K562 (cell line): ENCODE results near the gene PRKCE. TPM values are rescaled to one million over a fixed set of nuclear protein-coding genes. Genes with fewer than 3 reads are reported as not detected.

ENCODE experiments used
- ILF3 ChIP-seq: fragments of 450-650 bp; IDR thresholded peaks from 2 replicates; pipeline ENCODE4 v1.6.1; 2018; ENCODE audit warnings: antibody characterized with exemption, mild to moderate bottlenecking, moderate library complexity, borderline replicate concordance
- NFRKB ChIP-seq: fragments of 450-650 bp; IDR thresholded peaks from 2 replicates; pipeline ENCODE4 v1.6.1; 2016; ENCODE audit warnings: low read depth
- NRF1 ChIP-seq, 2 experiments: fragments of 450-650 bp; IDR thresholded peaks in 1 of 2; conservative IDR thresholded peaks in 1 of 2; 2 replicates each; pipeline ENCODE4 v1.6.1; 2014; ENCODE audit warnings: mild to moderate bottlenecking in 2 of 2
- TAL1 ChIP-seq: fragments of 450-650 bp; IDR thresholded peaks from 2 replicates; pipeline ENCODE4 v1.6.1; 2016; ENCODE audit warnings: mild to moderate bottlenecking
- ZNF561 ChIP-seq: fragments of 450-650 bp; formaldehyde crosslinking; conservative IDR thresholded peaks from 2 replicates; pipeline ENCODE4 v1.4.0; 2020; ENCODE audit warnings: mild to moderate bottlenecking, moderate library complexity
- polyA plus RNA-seq, 8 experiments: library from polyadenylated mRNA; depleted of rRNA in 4 of 8; stranded (reverse) in 5 of 8; unstranded in 3 of 8; fragments of >200 nt; fragmentation: Nextera tagmentation in 2 of 8; fragmentation: Illumina TruSeq in 1 of 8; extraction: Ambion mirVana in 2 of 8; extraction: Trizol in 1 of 8; gene quantifications; 2 replicates each; pipeline versions ENCODE4 v1.2.1 to v1.2.3, GENCODE V29; 2011 to 2014; ENCODE audit warnings: inconsistent platforms in 1 of 8, missing spikeins in 1 of 8
- total RNA-seq, 7 experiments: library from RNA; depleted of rRNA in 6 of 7; stranded (reverse); fragments of >200 nt in 6 of 7; fragmentation: Illumina TruSeq in 2 of 7; extraction: Trizol in 2 of 7; gene quantifications; 2 replicates each; pipeline versions ENCODE4 v1.2.1 to v1.2.3, GENCODE V29; 2011 to 2021; ENCODE audit warnings: low replicate concordance in 1 of 7
- TF ChIP-seq, protein P1 (sequence below), 2 experiments: fragments of 450-650 bp in 1 of 2; sonication (generic) in 1 of 2; formaldehyde crosslinking in 1 of 2; IDR thresholded peaks; 2 replicates each; pipeline versions ENCODE4 v1.7.1 to v1.9.0; 2016 to 2022; ENCODE audit warnings: inconsistent platforms in 1 of 2, mild to moderate bottlenecking in 1 of 2, missing genetic modification reagents in 1 of 2
- TF ChIP-seq, protein P2 (sequence below): fragments of 450-650 bp; IDR thresholded peaks from 2 replicates; pipeline ENCODE4 v1.6.1; 2017; ENCODE audit warnings: mild to moderate bottlenecking, moderate library complexity

Gene PRKCE
- total and polyA plus RNA-seq, 9 of the 15 experiments (the other 6 are each of a cell fraction or from before 2014, with no cell fraction given) = 0.06 to 1.0 (median 0.22) TPM; not detected in 1

- TF ChIP-seq, protein P1, sequence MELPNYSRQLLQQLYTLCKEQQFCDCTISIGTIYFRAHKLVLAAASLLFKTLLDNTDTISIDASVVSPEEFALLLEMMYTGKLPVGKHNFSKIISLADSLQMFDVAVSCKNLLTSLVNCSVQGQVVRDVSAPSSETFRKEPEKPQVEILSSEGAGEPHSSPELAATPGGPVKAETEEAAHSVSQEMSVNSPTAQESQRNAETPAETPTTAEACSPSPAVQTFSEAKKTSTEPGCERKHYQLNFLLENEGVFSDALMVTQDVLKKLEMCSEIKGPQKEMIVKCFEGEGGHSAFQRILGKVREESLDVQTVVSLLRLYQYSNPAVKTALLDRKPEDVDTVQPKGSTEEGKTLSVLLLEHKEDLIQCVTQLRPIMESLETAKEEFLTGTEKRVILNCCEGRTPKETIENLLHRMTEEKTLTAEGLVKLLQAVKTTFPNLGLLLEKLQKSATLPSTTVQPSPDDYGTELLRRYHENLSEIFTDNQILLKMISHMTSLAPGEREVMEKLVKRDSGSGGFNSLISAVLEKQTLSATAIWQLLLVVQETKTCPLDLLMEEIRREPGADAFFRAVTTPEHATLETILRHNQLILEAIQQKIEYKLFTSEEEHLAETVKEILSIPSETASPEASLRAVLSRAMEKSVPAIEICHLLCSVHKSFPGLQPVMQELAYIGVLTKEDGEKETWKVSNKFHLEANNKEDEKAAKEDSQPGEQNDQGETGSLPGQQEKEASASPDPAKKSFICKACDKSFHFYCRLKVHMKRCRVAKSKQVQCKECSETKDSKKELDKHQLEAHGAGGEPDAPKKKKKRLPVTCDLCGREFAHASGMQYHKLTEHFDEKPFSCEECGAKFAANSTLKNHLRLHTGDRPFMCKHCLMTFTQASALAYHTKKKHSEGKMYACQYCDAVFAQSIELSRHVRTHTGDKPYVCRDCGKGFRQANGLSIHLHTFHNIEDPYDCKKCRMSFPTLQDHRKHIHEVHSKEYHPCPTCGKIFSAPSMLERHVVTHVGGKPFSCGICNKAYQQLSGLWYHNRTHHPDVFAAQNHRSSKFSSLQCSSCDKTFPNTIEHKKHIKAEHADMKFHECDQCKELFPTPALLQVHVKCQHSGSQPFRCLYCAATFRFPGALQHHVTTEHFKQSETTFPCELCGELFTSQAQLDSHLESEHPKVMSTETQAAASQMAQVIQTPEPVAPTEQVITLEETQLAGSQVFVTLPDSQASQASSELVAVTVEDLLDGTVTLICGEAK (IDR thresholded peaks at IDR 0.05) = no peak
- TF ChIP-seq, protein P1 (CRISPR knock-in tag; IDR thresholded peaks at IDR 0.05) = no peak
- TF ChIP-seq ILF3 = no peak
- TF ChIP-seq, protein P2, sequence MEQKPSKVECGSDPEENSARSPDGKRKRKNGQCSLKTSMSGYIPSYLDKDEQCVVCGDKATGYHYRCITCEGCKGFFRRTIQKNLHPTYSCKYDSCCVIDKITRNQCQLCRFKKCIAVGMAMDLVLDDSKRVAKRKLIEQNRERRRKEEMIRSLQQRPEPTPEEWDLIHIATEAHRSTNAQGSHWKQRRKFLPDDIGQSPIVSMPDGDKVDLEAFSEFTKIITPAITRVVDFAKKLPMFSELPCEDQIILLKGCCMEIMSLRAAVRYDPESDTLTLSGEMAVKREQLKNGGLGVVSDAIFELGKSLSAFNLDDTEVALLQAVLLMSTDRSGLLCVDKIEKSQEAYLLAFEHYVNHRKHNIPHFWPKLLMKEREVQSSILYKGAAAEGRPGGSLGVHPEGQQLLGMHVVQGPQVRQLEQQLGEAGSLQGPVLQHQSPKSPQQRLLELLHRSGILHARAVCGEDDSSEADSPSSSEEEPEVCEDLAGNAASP = no peak
- no peak for TF ChIP-seq NRF1 (conservative IDR thresholded peaks at IDR 0.05 in 1 of 2, IDR thresholded peaks at IDR 0.05 in 1 of 2)
- no peak for TF ChIP-seq ZNF561
- no peak for TF ChIP-seq TAL1
- TF ChIP-seq NFRKB = no peak
Observed at GRCh38 chr2:45849491-45850283, 198.2 kb downstream of the PRKCE start (continued).
